Mucosa of descending colon (tissue), 3 donors: ENCODE results near the gene CD300LG. TPM values are rescaled to one million over a fixed set of nuclear protein-coding genes. Genes with fewer than 3 reads are reported as not detected.

Experiments
- ATAC-seq: fragments of 200-7000 bp; cut with Tn5 transposase; one replicate; pipeline ENCODE4 v1.9.1; 2020; ENCODE audit warnings: mild to moderate bottlenecking, moderate library complexity
- DNase-seq, 3 donors: peaks; one replicate each; pipeline ENCODE4 v3.0.0-alpha.2; 2020
- H3K36me3 ChIP-seq: fragments of 200-600 bp; one replicate; pipeline ENCODE4 v1.8.0; 2021; ENCODE audit warnings: low read depth, mild to moderate bottlenecking
- H3K4me1 ChIP-seq: fragments of 200-600 bp; one replicate; pipeline ENCODE4 v1.8.0; 2021; ENCODE audit warnings: low read depth, mild to moderate bottlenecking
- H3K4me3 ChIP-seq: fragments of 200-600 bp; one replicate; pipeline ENCODE4 v1.8.0; 2021; ENCODE audit warnings: mild to moderate bottlenecking
- H3K9me3 ChIP-seq: fragments of 200-600 bp; one replicate; pipeline ENCODE4 v1.8.0; 2021; ENCODE audit warnings: mild to moderate bottlenecking
- intact Hi-C, 2 donors: fragments of 100-400 bp; cut with DNase I in 1 of 2; cut with micrococcal nuclease in 1 of 2; formaldehyde crosslinking; loops; one replicate each; pipeline versions ENCODE4 v1.11.0 to v1.11.1; 2022; cut with DNase I, micrococcal nuclease
- total RNA-seq, 3 donors: library from RNA; stranded (reverse); fragmentation: NEBNext Ultra II Directional in 2 of 3; extraction: Animal tissue kit (Norgen Biotek cat#: 25700) in 2 of 3; gene quantifications; one replicate each; pipeline versions ENCODE4 v1.2.1 to v1.2.4, GENCODE V29; 2021 to 2023
- TF ChIP-seq, protein P1 (sequence below): fragments of 200-600 bp; IDR thresholded peaks from one replicate; pipeline ENCODE4 v1.8.0; 2022; ENCODE audit warnings: antibody characterized with exemption, mild to moderate bottlenecking
- donor health status: DM: no; HTN: no; CAD: no; lungs with moderate emphysema.
- donor health status: DM: no; HTN: no; CAD: no.
- donor health status: DM: no; HTN: yes; CAD: no.

CD300LG gene
- total RNA-seq, 3 donors from 2014 or later, result 1.3 TPM; not detected in 2

DNA sequence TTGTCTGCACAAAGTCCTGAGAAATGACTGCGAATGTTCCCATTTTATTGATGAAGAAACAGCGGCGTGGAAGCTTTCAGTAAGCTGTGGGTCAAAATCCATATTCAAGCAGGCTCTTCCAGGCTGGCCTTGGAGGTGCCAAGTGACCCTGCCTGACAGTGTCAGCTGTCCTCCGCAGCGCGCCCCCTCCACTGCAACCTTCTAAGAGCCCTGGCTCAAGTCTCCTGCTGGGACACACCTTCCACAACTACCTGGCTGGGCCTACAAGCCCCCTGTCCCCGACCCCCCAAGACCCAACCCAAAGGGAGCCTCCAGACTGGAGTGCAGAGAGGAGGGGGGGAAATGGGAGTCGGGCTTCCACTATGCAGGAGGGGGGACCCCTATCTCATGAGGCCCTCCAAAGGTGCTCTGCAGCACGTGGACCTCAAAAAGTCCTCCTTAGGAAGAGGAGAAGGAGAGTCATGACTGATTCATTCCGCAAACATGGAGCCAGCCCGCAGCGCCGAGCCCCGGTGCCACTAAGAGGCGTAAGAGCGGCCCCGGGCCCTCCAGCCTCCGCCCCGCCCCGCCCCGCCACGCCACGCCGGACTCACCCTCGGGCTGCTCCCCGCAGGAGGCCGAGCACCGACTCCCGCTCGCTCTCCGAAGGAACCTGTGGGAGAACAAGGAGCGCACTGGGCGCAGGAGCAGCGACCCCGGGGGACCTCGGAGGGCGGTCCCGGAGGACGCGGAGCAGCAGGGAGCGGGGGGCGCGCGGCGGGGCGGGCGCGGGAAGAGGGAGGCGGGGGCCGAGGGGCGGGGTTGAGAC lies 14.6 kb upstream of the CD300LG start:
- H3K4me1 ChIP-seq, result peaks cover 6% of the 10 kb centered on the region
- DNase-seq (peak; percentile 52 to 76 (median 70)), ATAC-seq (peak; percentile 72)
- intact Hi-C loops, result no loop called here
- H3K4me3 ChIP-seq, result peak overlapping the region; percentile 26
- H3K36me3 ChIP-seq, result no peaks in the 10 kb centered on the region
- H3K9me3 ChIP-seq, result no peaks in the 10 kb centered on the region
- TF ChIP-seq, protein P1, sequence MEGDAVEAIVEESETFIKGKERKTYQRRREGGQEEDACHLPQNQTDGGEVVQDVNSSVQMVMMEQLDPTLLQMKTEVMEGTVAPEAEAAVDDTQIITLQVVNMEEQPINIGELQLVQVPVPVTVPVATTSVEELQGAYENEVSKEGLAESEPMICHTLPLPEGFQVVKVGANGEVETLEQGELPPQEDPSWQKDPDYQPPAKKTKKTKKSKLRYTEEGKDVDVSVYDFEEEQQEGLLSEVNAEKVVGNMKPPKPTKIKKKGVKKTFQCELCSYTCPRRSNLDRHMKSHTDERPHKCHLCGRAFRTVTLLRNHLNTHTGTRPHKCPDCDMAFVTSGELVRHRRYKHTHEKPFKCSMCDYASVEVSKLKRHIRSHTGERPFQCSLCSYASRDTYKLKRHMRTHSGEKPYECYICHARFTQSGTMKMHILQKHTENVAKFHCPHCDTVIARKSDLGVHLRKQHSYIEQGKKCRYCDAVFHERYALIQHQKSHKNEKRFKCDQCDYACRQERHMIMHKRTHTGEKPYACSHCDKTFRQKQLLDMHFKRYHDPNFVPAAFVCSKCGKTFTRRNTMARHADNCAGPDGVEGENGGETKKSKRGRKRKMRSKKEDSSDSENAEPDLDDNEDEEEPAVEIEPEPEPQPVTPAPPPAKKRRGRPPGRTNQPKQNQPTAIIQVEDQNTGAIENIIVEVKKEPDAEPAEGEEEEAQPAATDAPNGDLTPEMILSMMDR, result no peak

DNA sequence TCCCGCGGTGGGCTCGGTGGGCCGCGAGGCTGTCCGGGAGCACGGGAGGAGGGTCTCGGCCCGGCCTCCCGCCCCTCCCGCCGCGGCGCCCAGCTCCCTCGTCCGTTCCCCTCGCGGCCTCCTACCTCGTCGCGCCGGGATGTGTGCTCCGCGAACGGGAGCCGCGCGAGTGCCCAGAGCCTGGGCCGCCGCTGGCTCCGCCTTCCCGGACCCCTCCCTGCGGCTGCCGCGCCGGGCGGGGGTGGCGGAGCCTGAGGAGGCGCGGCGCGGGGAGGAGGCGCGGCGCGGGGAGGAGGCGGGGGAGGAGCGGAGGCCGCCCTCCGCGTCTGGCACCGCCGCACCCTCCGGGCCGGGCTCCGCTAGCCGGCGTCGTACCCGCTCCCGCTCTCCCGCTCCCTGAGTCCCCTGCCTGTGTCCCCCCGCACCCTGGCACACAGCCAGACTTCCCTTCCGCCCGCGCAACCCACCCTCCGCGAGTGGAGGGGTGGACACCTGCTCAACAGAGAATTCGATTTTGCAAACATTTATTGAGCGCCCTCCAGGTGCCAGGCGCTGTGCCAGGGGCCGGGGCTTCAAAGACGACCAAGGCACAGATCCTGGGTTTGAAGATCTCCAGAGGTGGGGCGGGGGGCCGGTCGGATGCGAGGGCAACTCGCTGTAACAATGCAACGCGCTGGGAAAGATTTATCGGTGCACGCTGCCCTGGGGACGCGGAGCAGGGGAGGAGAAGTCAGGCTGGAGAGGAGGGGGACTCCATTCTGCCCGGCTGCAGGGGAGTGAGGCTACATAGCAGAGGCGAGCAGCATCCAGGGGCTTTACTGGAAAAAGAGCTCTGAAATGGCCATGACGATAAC lies 13.8 kb upstream of the CD300LG start, which contains the start of gene MPP3:
Gene MPP3, minus strand, starts transcription at position 171 of the 854 bp plus-strand sequence. CDS start 1,240 bp downstream, outside the sequence.
- Histone ChIP-seq H3K36me3 (no peaks in the 10 kb centered on the region), H3K4me1 (peaks cover 6% of the 10 kb centered on the region), H3K4me3 (peak within 1 kb of the TSS; percentile 26), H3K9me3 (no peaks in the 10 kb centered on the region)
- intact Hi-C loops, result no loop called here
- TF ChIP-seq, protein P1, result no peak
- ATAC-seq (peak; percentile 98), DNase-seq (peak; percentile 67 to 86 (median 72))

DNA sequence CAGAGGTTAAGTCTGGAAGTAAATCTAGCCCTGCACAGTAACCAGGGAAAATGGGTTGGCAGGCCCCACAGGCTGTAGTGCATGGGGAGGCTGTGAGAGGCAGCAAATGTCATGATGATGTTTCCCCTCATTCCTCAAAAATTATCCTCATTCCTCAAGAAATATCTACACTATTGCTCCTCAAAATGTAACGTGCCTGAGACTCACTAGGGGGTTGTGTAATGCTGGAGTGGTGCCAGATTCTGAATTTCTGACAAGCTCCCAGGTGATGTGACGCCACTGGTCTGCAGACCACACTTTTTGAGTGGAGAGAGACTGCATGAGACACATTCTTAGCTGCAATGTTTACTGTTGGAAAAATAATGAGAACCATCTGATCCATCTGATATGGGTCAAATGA lies 12.9 kb upstream of the CD300LG start:
- DNase-seq (peak in 1 of 3 donors; percentile 2), ATAC-seq (no peak)
- peaks cover 6% of the 10 kb centered on the region for H3K4me1 ChIP-seq
- TF ChIP-seq, protein P1, result no peak
- no peak overlapping the region for H3K4me3 ChIP-seq
- H3K9me3 ChIP-seq, result no peaks in the 10 kb centered on the region
- no peaks in the 10 kb centered on the region for H3K36me3 ChIP-seq
- intact Hi-C loops, result no loop called here

DNA sequence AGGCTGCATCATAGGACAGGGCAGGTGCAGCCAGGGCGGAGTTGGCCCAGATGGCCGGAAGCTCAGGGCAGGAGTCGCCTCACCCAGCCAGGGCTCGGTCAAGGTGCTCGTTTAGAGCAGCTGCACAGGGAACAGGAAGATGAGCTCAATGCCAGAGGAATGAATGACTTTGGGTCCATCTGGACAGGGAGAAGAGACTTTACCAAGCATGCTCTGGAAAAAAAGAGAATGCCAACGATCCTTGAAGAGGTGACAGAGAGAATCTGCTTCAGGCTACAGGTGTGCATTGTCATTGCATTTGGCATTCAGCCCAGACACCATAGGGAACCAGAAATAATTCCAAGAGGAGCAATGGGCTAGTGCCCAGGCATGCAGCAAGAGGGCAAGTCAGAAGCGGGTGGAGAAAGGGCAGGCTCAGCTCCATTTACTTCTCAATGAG lies 7.3 kb upstream of the CD300LG start:
- no peak overlapping the region for H3K4me3 ChIP-seq
- intact Hi-C loops, result no loop called here
- TF ChIP-seq, protein P1, result no peak

DNA sequence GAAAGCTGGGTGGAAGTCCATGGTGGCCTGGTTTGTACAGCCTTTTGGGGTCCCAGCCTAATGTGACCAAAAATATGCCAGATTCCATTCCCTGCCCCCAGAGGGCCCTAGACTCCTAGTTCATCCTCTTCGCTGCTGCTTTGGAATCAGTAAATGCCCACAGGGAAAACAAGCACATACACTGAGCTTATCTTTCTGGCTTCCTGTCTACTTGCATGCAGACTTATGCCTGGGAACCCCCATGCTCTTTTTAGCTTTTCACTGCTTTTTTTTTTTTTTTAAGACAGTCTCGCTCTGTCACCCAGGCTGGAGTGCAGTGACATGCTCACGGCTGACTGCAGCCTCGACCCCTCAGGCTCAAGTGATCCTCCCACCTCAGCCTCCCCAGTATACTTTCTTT lies 6.2 kb upstream of the CD300LG start:
- ATAC-seq (no peak), DNase-seq (peak in 1 of 3 donors; percentile 11)
- intact Hi-C loops, result no loop called here
- H3K36me3 ChIP-seq, result no peaks in the 10 kb centered on the region
- no peak overlapping the region for H3K4me3 ChIP-seq
- H3K4me1 ChIP-seq, result peaks cover 5% of the 10 kb centered on the region
- no peaks in the 10 kb centered on the region for H3K9me3 ChIP-seq
- TF ChIP-seq, protein P1, result no peak

More for the DNA sequence above, 7.3 kb upstream of the CD300LG start:
- peak; percentile 100 for ATAC-seq
- Histone ChIP-seq H3K9me3 (no peaks in the 10 kb centered on the region), H3K4me1 (peaks cover 5% of the 10 kb centered on the region), H3K36me3 (no peaks in the 10 kb centered on the region)
- peak; percentile 81 to 86 (median 85) for DNase-seq
